Activated CD8-positive, alpha-beta T cell treated with anti-CD3 and anti-CD28 coated beads for 36 hours (primary cell): ENCODE data around the gene MTCH2. TPM values are rescaled to one million over a fixed set of nuclear protein-coding genes. Genes with fewer than 3 reads are reported as not detected.

ENCODE experiments used
- ATAC-seq: fragments of 200-7000 bp; cut with Tn5 transposase; one replicate; pipeline ENCODE4 v1.10.0; 2021; ENCODE audit warnings: mild to moderate bottlenecking, moderate library complexity
- CTCF ChIA-PET: fragments of 350-600 bp; sonication (Branson Sonifier 250); formaldehyde crosslinking; loops from one replicate; lab custom pipeline; 2021; ENCODE audit warnings: antibody characterized with exemption; lab: Charles Lee
- POLR2A ChIA-PET: fragments of 350-600 bp; sonication (Branson Sonifier 250); formaldehyde crosslinking; loops from one replicate; lab custom pipeline; 2021; ENCODE audit warnings: antibody characterized with exemption; lab: Charles Lee
- DNase-seq: peaks from one replicate; pipeline ENCODE4 v3.0.0-alpha.2; 2020
- H3K27ac Mint-ChIP-seq: one replicate; pipeline ENCODE4 v1.8.0; 2021; ENCODE audit warnings: mild to moderate bottlenecking, mixed read lengths
- H3K27me3 Mint-ChIP-seq: one replicate; pipeline ENCODE4 v1.8.0; 2021; ENCODE audit warnings: mixed read lengths
- H3K36me3 Mint-ChIP-seq: one replicate; pipeline ENCODE4 v1.8.0; 2021; ENCODE audit warnings: low read depth, mixed read lengths
- H3K4me1 Mint-ChIP-seq: one replicate; pipeline ENCODE4 v1.8.0; 2021; ENCODE audit warnings: low read depth, mixed read lengths
- H3K4me3 Mint-ChIP-seq: one replicate; pipeline ENCODE4 v1.8.0; 2021; ENCODE audit warnings: mild to moderate bottlenecking, moderate library complexity, mixed read lengths
- H3K9me3 Mint-ChIP-seq: one replicate; pipeline ENCODE4 v1.8.0; 2021; ENCODE audit warnings: mixed read lengths
- intact Hi-C: fragments of 100-400 bp; cut with micrococcal nuclease; formaldehyde crosslinking; loops from one replicate; pipeline ENCODE4 v1.10.0; 2022
- total RNA-seq, 2 experiments: library from RNA; stranded (reverse); gene quantifications; one replicate each; pipeline ENCODE4 v1.2.3, GENCODE V29; 2021
- TF ChIP-seq, protein P1 (sequence below): fragments of 200-600 bp; IDR thresholded peaks from one replicate; pipeline ENCODE4 v1.8.0; 2022; ENCODE audit warnings: antibody characterized with exemption, mild to moderate bottlenecking

MTCH2 gene
- total RNA-seq, 2 experiments from 2014 or later, result 144 to 145 TPM

DNA sequence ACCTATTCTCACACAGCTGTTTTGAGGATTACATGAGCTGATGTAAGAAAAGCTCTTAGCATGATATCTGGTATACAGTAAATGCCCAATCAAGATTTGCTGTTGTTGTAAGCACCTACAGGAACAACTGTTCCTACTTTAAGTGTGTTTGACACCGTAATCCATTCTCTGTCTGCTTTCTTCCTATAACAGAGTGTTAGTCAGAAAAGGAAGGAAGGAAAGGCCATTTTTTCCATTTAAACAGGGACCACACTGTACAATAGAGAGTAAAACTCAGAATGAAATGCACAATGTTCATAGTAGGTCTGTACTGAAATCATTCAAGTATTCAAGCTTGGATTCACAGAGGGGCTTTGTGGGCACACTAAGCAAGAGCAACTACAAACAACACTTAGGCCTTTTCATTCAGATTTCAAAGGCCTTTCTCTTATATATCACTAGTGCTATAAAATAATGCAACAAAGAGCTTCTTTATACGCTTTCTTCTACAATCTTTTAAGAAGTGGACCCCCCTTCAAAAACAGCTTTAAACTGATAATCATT, 21.5 kb downstream of the MTCH2 start:
- Mint-ChIP-seq H3K27me3 (no peaks in the 10 kb centered on the region), H3K4me3 (no peak overlapping the region), H3K36me3 (peaks cover 24% of the 10 kb centered on the region), H3K27ac (peak overlapping the region; percentile 27), H3K4me1 (no peaks in the 10 kb centered on the region), H3K9me3 (no peaks in the 10 kb centered on the region)
- ChIA-PET CTCF (no interaction called here), POLR2A (interaction anchor here (1.0 to 1.4 kb wide), 2 partner anchors 16 to 26 kb away, joined by 3 to 5 read pairs; no protein-coding TSS in a partner anchor)
- ATAC-seq (no peak), DNase-seq (no peak)
- intact Hi-C loops, result no loop called here
- TF ChIP-seq, protein P1, sequence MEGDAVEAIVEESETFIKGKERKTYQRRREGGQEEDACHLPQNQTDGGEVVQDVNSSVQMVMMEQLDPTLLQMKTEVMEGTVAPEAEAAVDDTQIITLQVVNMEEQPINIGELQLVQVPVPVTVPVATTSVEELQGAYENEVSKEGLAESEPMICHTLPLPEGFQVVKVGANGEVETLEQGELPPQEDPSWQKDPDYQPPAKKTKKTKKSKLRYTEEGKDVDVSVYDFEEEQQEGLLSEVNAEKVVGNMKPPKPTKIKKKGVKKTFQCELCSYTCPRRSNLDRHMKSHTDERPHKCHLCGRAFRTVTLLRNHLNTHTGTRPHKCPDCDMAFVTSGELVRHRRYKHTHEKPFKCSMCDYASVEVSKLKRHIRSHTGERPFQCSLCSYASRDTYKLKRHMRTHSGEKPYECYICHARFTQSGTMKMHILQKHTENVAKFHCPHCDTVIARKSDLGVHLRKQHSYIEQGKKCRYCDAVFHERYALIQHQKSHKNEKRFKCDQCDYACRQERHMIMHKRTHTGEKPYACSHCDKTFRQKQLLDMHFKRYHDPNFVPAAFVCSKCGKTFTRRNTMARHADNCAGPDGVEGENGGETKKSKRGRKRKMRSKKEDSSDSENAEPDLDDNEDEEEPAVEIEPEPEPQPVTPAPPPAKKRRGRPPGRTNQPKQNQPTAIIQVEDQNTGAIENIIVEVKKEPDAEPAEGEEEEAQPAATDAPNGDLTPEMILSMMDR, result no peak

DNA sequence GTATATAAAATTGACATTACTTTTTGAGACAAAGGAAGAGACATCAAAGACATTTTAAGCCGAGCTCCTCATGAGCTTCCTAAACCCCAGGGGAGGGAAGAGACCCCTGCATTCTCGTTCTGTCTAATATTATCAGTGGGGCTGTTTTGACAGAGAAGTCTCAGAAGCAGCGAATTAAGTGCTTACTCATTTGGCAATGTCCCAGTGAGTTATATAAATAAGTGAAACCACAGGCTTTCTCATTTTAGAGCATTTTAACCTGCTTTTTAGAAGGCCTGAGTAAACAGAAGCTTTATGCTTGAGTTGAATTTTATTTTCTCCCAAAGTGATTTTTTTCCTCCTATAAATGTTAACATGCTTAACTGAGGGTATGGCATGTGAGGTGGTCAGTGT, 24.9 kb downstream of the MTCH2 start:
- intact Hi-C loops, result no loop called here
- ATAC-seq, result no peak
- Mint-ChIP-seq H3K27ac (no peak overlapping the region), H3K4me3 (no peak overlapping the region), H3K9me3 (no peaks in the 10 kb centered on the region), H3K36me3 (peaks cover 15% of the 10 kb centered on the region), H3K27me3 (no peaks in the 10 kb centered on the region), H3K4me1 (no peaks in the 10 kb centered on the region)
- ChIA-PET CTCF (interaction anchor here (1.0 to 1.6 kb wide), 6 partner anchors 12 to 174 kb away, joined by 3 to 6 read pairs (median 4); no protein-coding TSS in a partner anchor), POLR2A (no interaction called here)
- TF ChIP-seq, protein P1, result no peak
- no peak for DNase-seq

DNA sequence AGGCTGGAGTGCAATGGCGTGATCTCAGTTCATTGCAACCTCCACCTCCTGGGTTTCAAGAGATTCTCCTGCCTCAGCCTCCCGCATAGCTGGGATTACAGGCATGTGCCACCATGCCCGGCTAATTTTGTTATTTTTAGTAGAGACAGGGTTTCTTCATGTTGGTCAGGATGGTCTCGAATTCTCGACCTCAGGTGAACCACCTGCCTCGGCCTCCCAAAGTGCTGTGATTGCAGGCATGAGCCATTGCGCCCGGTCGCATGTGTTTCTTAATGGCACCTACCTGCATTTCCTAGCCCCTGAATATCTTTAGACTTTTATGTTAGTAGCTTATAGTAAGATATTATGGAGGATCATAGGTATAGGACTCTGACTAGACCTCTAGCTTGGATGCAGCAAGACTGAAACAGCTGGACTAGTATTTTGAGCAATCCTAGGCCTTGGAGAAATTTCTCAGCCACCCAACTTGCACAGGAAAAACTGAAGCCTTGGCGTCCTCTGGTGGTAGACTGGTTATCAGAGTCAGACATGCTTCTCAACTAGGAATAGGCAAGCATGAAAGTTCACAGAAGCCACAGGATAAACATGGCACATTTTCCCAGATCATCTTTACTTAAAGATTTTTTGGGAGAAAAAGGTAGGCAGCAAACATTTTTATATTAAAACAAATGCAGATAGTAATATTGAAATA, 25.5 kb downstream of the MTCH2 start:
- POLR2A ChIA-PET, result interaction anchor here (1.1 to 1.4 kb wide), 2 partner anchors 10 to 23 kb away, joined by 4 to 5 read pairs; partner anchors contain the start of gene C1QTNF4
- H3K4me3 Mint-ChIP-seq, result no peak overlapping the region
- TF ChIP-seq, protein P1, result no peak
- H3K9me3 Mint-ChIP-seq, result no peaks in the 10 kb centered on the region
- ATAC-seq (no peak), DNase-seq (peak; percentile 52)
- no peaks in the 10 kb centered on the region for H3K27me3 Mint-ChIP-seq
- intact Hi-C loops, result no loop called here
- H3K27ac Mint-ChIP-seq, result no peak overlapping the region
- H3K4me1 Mint-ChIP-seq, result no peaks in the 10 kb centered on the region
- H3K36me3 Mint-ChIP-seq, result peaks cover 15% of the 10 kb centered on the region
- CTCF ChIA-PET, result interaction anchor here (0.6 to 1.6 kb wide), 7 partner anchors 11 to 174 kb away, joined by 3 to 6 read pairs (median 4); no protein-coding TSS in a partner anchor

DNA sequence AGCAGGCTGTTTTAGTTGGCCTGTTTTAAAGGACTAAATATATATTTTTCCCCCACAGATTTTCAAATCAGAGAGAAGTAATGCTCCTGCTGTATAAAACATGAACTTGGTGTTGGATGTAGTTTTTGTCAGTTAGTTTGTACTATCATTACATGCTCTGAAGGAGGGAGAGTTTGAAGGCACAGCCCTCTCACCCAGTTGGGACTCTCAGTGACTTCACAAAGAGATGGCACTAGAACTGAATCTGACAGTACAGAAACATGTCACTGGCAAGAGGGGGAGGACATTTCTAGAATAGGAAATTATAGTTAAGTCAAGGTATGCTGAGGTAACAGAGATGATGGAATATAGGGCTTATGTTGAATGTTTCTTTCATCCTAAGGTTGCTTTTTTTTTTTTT, 27.1 kb downstream of the MTCH2 start:
- Mint-ChIP-seq H3K9me3 (no peaks in the 10 kb centered on the region), H3K36me3 (peaks cover 12% of the 10 kb centered on the region), H3K27me3 (no peaks in the 10 kb centered on the region), H3K27ac (no peak overlapping the region), H3K4me1 (no peaks in the 10 kb centered on the region), H3K4me3 (no peak overlapping the region)
- ChIA-PET POLR2A (no interaction called here), CTCF (no interaction called here)
- ATAC-seq (no peak), DNase-seq (no peak)
- TF ChIP-seq, protein P1, result no peak
- intact Hi-C loops, result no loop called here

DNA sequence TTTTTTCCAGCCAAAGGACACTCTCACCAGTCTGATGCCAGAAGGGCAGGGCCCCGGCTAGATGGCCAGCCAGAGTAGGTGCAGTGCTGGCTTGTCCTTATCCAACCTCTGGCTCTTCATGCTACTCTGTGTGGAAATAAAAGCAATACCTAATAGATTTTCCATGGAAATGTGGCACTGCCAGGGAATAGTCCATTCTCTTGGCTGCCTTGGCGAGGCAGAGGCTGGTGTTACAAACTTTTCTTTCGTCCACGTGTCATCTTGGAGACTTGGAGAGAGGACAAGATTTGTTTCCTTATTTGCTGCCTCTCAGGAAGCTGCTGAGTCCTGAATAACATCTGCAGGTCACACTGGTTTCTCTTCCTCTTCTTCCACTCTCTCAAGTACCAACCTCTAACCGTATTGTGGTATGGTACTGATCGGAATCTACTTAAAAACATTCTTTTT, 31.0 kb downstream of the MTCH2 start:
- Mint-ChIP-seq H3K4me1 (peaks cover 4% of the 10 kb centered on the region), H3K9me3 (no peaks in the 10 kb centered on the region), H3K4me3 (no peak overlapping the region), H3K27ac (no peak overlapping the region), H3K36me3 (no peaks in the 10 kb centered on the region), H3K27me3 (no peaks in the 10 kb centered on the region)
- POLR2A ChIA-PET, result interaction anchor here (1.2 kb wide), 1 partner anchor 19 kb away, joined by 3 read pairs; no protein-coding TSS in a partner anchor
- CTCF ChIA-PET, result no interaction called here
- intact Hi-C loops, result no loop called here
- TF ChIP-seq, protein P1, result no peak
- DNase-seq (no peak), ATAC-seq (no peak)
